GM19239 (cell line): Measurements from ENCODE around the gene SNRPA1.

Experiments used
- DNase-seq: peaks from one replicate; pipeline ENCODE4 v3.0.0; 2011; ENCODE audit warnings: low spot score; ENCODE audit not compliant: insufficient read length
- FAIRE-seq: peaks from 2 replicates; lab custom pipeline; 2011; peaks lifted over from hg19 to GRCh38; lab: Jason Lieb, UNC

The SNRPA1 gene

GRCh38 chr15:101266034-101266433 lies 29.0 kb downstream of the SNRPA1 start:
- no peak for FAIRE-seq
- DNase-seq = no peak

GRCh38 chr15:101264911-101265641 lies 30.0 kb downstream of the SNRPA1 start:
- FAIRE-seq = no peak

DNA sequence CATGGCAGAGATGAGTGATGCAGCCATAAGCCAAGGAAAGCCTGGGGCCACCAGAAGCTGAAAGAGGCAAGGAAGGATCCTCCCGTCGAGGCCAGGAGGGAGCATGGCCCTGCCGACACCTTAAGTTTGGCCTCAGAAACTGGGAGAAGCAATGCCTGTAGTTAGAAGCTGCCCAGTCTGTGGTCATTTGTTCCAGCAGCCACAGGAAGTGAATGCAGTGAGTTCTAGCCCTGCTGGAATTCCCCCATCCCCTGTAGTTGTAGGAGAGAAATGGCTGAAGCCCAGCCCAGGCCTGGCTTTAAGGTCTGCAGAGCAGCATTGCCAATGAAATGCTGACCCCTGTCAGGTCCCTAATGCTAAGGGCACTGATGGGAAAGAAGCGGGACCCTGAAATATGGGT lies 31.0 kb downstream of the SNRPA1 start:
- no peak for FAIRE-seq
- DNase-seq = no peak

More at GRCh38 chr15:101264911-101265641, 30.0 kb downstream of the SNRPA1 start:
- no peak for DNase-seq

DNA sequence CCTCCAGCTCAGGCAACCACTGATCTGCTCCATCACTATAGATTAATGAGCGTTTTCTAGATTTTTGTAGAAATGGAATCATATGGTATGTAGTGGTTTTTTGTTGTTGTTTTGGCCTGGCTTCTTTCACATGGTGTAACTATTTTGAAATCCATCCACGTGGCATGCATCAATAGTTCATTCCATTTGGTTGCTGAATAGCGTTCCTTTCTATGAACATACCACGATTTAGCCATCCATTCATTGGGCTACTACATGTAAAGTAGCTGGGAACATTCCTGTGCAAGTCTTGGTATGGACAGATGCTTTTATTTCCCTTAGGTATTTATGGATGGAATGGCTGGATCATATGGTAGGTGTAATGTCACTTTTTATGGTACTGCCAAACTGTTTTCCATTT lies 32.5 kb downstream of the SNRPA1 start:
- DNase-seq (no peak), FAIRE-seq (no peak)

DNA sequence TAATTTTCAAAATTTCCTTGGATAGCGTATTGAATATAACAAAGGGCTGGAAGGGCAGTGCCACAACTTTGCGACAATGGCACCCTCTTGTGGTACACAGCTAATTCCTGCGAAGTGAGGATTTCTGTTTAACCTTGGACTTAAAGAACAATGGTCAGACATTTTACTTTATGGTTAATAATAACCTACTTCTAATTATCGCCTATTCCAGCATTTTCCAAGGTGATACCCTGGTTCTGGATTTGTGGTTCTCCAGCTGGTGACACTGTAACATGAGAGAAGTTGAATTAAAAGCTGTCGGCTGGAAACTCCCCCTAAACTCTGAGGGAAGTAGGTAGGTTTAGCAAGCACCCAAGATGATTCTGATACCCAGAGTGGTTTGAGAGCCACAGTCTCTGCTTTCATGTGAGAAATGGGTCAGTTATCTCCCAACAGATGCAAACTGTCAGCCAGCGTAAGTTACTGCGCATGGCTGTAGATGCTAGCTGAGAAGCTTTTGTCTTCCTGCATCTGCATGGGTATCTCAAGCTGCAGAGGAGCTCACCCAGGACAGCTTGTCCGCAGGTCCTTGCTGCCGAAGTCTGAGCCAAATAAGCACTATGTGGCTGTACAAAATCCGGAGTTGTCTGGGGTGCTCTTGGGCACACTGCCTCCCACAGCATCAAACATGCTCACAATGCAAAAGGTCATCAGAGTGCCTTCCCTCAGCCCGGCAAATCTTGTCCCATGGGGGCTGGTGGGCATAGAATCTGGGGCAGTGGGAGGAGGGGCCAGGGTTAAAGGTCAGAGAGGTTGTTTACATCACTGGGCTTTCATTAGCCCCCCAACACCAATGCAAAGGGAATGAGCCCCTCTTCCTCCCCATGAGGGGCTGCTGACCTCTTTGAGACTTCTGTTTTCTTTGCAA lies 36.6 kb downstream of the SNRPA1 start:
- FAIRE-seq = no peak
- DNase-seq = no peak

DNA sequence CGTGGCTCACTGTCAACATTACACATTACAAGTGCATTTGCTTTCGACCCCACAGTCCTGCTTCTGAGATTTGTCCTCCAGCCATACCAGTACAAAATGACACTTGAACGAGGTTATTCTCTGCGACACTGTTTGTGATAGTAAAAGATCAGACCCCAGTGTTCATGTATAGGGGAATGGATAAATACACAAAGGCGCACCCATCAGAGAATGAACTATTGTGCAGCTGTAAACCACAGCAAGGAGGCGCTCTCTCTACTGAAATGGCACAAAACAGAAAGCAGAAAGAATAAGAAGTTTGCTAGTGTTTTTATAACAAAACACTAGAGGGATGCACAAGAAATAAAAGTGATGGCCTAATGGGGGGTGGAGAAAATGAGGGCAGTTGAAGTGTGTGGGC lies 38.3 kb downstream of the SNRPA1 start:
- FAIRE-seq (no peak), DNase-seq (no peak)

DNA sequence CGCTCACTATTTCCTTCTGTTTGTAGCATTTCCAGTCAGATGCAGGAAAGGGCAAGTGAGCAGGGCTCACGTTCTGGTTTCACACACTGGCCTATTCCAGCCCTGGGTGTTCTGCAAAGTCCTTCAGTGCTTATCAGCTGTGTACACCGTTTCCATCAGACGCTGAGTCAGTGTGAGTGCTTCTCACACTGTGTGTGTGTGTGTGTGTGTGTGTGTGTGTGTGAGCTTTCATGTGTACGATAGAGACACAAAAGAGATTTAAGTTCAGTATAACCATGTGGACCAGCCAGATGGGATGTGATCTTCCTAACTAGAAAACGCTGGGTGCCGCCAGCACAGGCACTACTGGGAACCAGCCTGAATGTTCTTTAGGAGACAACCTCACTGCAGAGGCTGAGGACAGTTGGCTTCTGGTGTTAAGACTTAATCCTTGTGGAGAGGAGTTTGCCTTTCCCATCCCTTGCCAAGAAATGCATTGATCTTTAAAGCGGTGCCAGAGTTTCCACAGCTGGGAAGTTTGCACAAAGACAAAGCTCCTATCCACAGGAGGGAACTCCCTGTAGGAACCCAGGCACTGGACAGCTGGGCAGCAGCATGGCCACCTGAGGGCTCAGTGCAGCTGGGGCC lies 39.3 kb downstream of the SNRPA1 start:
- no peak for FAIRE-seq
- no peak for DNase-seq

GRCh38 chr15:101255051-101255395 lies 40.0 kb downstream of the SNRPA1 start:
- FAIRE-seq = no peak

GRCh38 chr15:101254157-101255050 lies 40.6 kb downstream of the SNRPA1 start:
- no peak for FAIRE-seq
- no peak for DNase-seq

More at GRCh38 chr15:101255051-101255395, 40.0 kb downstream of the SNRPA1 start:
- DNase-seq = no peak

DNA sequence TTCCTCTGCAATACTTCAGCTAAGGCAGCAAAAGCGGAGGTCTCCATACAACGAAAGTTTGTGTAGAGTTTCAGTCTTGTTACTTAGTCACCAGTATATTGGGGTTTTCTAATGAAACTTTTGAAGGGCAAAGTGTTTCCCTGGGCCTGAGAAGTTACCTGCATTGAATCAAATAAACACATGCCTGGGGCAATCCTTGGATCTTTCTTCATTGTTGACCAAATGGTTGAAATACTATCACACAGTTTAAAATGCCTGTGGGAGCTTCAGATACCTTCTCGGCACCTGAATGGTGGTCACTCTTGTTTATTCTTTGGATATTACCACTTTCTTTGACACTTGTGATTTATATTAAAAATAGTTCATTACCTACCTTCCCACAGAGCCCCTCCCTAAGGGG lies 42.2 kb downstream of the SNRPA1 start:
- FAIRE-seq (no peak), DNase-seq (no peak)

GRCh38 chr15:101251830-101252820 lies 42.9 kb downstream of the SNRPA1 start, which contains the start of gene CHSY1:
Gene CHSY1, minus strand, starts transcription at chr15:101252048. Its CDS starts 592 bp downstream, at chr15:101251456.
- DNase-seq = peak; percentile 92
- no peak for FAIRE-seq

- FAIRE-seq = no peak
- no peak for DNase-seq
Measured at GRCh38 chr15:101250873-101251829, 43.9 kb downstream of the SNRPA1 start.

DNA sequence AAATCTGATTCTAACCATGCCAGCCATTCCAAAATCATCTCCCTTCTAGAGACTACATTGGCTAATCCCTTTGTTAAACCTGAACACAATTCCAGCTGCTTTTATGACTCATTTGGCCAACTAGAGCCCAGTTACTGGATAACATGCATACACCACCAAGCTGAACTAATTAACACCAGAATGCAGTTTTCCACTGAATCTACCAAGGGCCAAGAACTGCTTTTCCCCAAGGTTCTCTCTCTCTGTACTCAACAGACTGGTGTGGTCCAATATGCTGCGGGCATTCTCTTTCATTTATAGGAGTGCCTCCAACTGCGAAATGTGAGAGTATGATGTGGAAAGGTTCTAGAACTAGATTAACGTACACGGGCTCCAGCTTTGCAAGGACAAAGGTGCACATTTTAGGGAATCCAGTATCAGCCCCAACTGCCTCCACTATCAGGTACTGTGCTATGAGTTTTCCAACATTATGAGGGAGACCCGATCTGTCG lies 44.7 kb downstream of the SNRPA1 start:
- DNase-seq = no peak
- peak; percentile 26 for FAIRE-seq

GRCh38 chr15:101248274-101248673 lies 46.8 kb downstream of the SNRPA1 start:
- DNase-seq = no peak
- FAIRE-seq = no peak

GRCh38 chr15:101246824-101247745 lies 48.0 kb downstream of the SNRPA1 start:
- peak; percentile 53 for FAIRE-seq
- no peak for DNase-seq

GRCh38 chr15:101246391-101246790 lies 48.7 kb downstream of the SNRPA1 start:
- peak; percentile 40 for FAIRE-seq
- DNase-seq = no peak
